HepG2 (cell line): ENCODE data around the gene SCN7A. TPM values are rescaled to one million over a fixed set of nuclear protein-coding genes. Genes with fewer than 3 reads are reported as not detected.

Experiments used
- ATAC-seq: fragments of 200-7000 bp; cut with Tn5 transposase; 3 replicates; pipeline ENCODE4 v1.9.1; 2020; ENCODE audit warnings: mild to moderate bottlenecking, moderate library complexity
- BruUV-seq: library from RNA; stranded (reverse); fragments of 400-500 nt; replicated peaks from 2 replicates; lab custom pipeline; 2021; lab: Mats Ljungman, UMichigan
- CTCF ChIA-PET: fragments of 300-600 bp; formaldehyde crosslinking; extraction: SDS; loops from one replicate; lab custom pipeline; 2021; ENCODE audit warnings: low total read pairs, inconsistent platforms, low intra/inter-chr PET ratio; lab: Yijun Ruan, JAX
- POLR2A ChIA-PET: fragments of 350-600 bp; sonication (Branson Sonifier 250); formaldehyde crosslinking; loops from one replicate; lab custom pipeline; 2020; ENCODE audit warnings: antibody characterized with exemption, inconsistent platforms; lab: Yijun Ruan, JAX
- DNase-seq: peaks from one replicate; pipeline ENCODE4 v3.0.0-alpha.2; 2015; ENCODE audit warnings: low spot score
- FAIRE-seq: peaks from 3 replicates; lab custom pipeline; 2011; peaks lifted over from hg19 to GRCh38; lab: Jason Lieb, UNC
- H2AFZ ChIP-seq: one replicate; pipeline ENCODE4 v1.6.1; 2011; ENCODE audit warnings: low read length, inconsistent platforms
- H3K27ac ChIP-seq: fragments of 300-600 bp; 3 replicates; pipeline ENCODE4 v1.8.0; 2011; ENCODE audit warnings: mixed run types, mild to moderate bottlenecking, mixed read lengths, low read length, inconsistent platforms; ENCODE audit not compliant: insufficient read depth; ENCODE audit errors: extremely low read length
- H3K27me3 ChIP-seq, 2 experiments: fragments of 200-600 bp in 1 of 2; 2 replicates in 1 of 2; 3 replicates in 1 of 2; pipeline versions ENCODE4 v1.6.0 to v1.8.0; 2011; ENCODE audit warnings: low read length in 2 of 2, mild to moderate bottlenecking in 2 of 2, moderate library complexity in 2 of 2, inconsistent platforms in 1 of 2; ENCODE audit not compliant: insufficient read depth in 2 of 2, control insufficient read depth in 1 of 2
- H3K36me3 ChIP-seq, 2 experiments: fragments of 200-600 bp in 1 of 2; replicated peaks in 1 of 2; 2 replicates in 1 of 2; 3 replicates in 1 of 2; pipeline versions ENCODE4 v1.5.1 to v1.8.0; 2011; ENCODE audit warnings: low read length in 2 of 2, inconsistent platforms in 1 of 2; ENCODE audit not compliant: insufficient read depth in 2 of 2, control insufficient read depth in 1 of 2
- H3K4me1 ChIP-seq: 2 replicates; pipeline ENCODE4 v1.5.1; 2012; ENCODE audit warnings: low read length, inconsistent platforms; ENCODE audit not compliant: insufficient read depth
- H3K4me2 ChIP-seq: 2 replicates; pipeline ENCODE4 v1.6.0; 2011; ENCODE audit warnings: low read depth, low read length, inconsistent platforms
- H3K4me3 ChIP-seq, 3 experiments: fragments of 200-600 bp in 1 of 3; sonication (generic), shearing (Covaris generic) in 1 of 3; replicated peaks in 1 of 3; 2 replicates each; pipeline ENCODE4 v1.5.1; 2011 to 2016; ENCODE audit warnings: low read length in 3 of 3, inconsistent platforms in 2 of 3, low read depth in 2 of 3, mild to moderate bottlenecking in 2 of 3, control low read depth in 1 of 3, mixed read lengths in 1 of 3; ENCODE audit not compliant: insufficient read depth in 1 of 3
- H3K79me2 ChIP-seq: one replicate; pipeline ENCODE4 v1.6.1; 2011; ENCODE audit warnings: low read length, inconsistent platforms; ENCODE audit not compliant: insufficient read depth
- H3K9ac ChIP-seq: 2 replicates; pipeline ENCODE4 v1.6.0; 2011; ENCODE audit warnings: mild to moderate bottlenecking, low read depth, low read length, inconsistent platforms; ENCODE audit not compliant: insufficient read depth
- H3K9me3 ChIP-seq: 2 replicates; pipeline ENCODE4 v1.5.1; 2012; ENCODE audit warnings: mild to moderate bottlenecking, low read length
- H4K20me1 ChIP-seq: 2 replicates; pipeline ENCODE4 v1.6.0; 2011; ENCODE audit warnings: inconsistent platforms, mild to moderate bottlenecking, low read length, moderate library complexity; ENCODE audit not compliant: insufficient read depth
- ETS1 ChIP-seq: sonication (generic); formaldehyde crosslinking; IDR thresholded peaks from 2 replicates; pipeline ENCODE4 v1.4.0; 2020; ENCODE audit warnings: missing genetic modification reagents
- HOXA5 ChIP-seq: sonication (generic); formaldehyde crosslinking; IDR thresholded peaks from 2 replicates; pipeline ENCODE4 v1.4.0; 2020; ENCODE audit warnings: missing genetic modification reagents
- IKZF4 ChIP-seq: sonication (generic); formaldehyde crosslinking; IDR thresholded peaks from 2 replicates; pipeline ENCODE4 v1.5.1; 2020; ENCODE audit warnings: borderline replicate concordance, mild to moderate bottlenecking, low read depth, missing genetic modification reagents; ENCODE audit errors: not compliant biosample characterization
- KDM5B ChIP-seq: sonication (generic); formaldehyde crosslinking; IDR thresholded peaks from 2 replicates; pipeline ENCODE4 v1.4.0; 2020; ENCODE audit warnings: missing genetic modification reagents, mild to moderate bottlenecking, borderline replicate concordance
- PRDM10 ChIP-seq: sonication (generic); formaldehyde crosslinking; IDR thresholded peaks from 2 replicates; pipeline ENCODE4 v1.4.0; 2020; ENCODE audit warnings: low read depth, missing genetic modification reagents
- RFX5 ChIP-seq: IDR thresholded peaks from 2 replicates; pipeline ENCODE4 v1.6.1; 2011; ENCODE audit warnings: low read depth, low read length, improper control_type of control experiment
- TAF1 ChIP-seq: sonication (generic); formaldehyde crosslinking; IDR thresholded peaks from 2 replicates; pipeline ENCODE4 v1.4.0; 2020; ENCODE audit warnings: missing genetic modification reagents
- ZFYVE20 ChIP-seq: sonication (generic); formaldehyde crosslinking; IDR thresholded peaks from 2 replicates; pipeline ENCODE4 v1.8.0; 2023; ENCODE audit warnings: low read depth, mild to moderate bottlenecking, moderate library complexity, missing genetic modification reagents, borderline replicate concordance
- ZNF350 ChIP-seq: sonication (generic); formaldehyde crosslinking; IDR thresholded peaks from 2 replicates; pipeline ENCODE4 v1.4.0; 2020; ENCODE audit warnings: mild to moderate bottlenecking, low read depth, missing genetic modification reagents, borderline replicate concordance
- ZNF577 ChIP-seq: sonication (generic); formaldehyde crosslinking; IDR thresholded peaks from 2 replicates; pipeline ENCODE4 v1.4.0; 2020; ENCODE audit warnings: mild to moderate bottlenecking, low read depth, missing genetic modification reagents, borderline replicate concordance
- ZNF607 ChIP-seq: sonication (generic); formaldehyde crosslinking; IDR thresholded peaks from 2 replicates; pipeline ENCODE4 v1.5.1; 2020; ENCODE audit warnings: missing genetic modification reagents, mild to moderate bottlenecking, borderline replicate concordance
- ZNF773 ChIP-seq: sonication (generic); formaldehyde crosslinking; IDR thresholded peaks from 2 replicates; pipeline ENCODE4 v1.4.0; 2020; ENCODE audit warnings: missing genetic modification reagents, borderline replicate concordance
- ZNF777 ChIP-seq: sonication (generic); formaldehyde crosslinking; IDR thresholded peaks from 2 replicates; pipeline ENCODE4 v1.4.0; 2020; ENCODE audit warnings: missing genetic modification reagents
- WGBS: methylation state at CpG from one replicate; pipeline ENCODE4 v1.1.6; 2017; ENCODE audit warnings: low lambda C conversion rate; 5-methylcytosine and 5-hydroxymethylcytosine counted together
- in situ Hi-C: cut with HindIII; loops from 2 replicates; pipeline ENCODE4 v1.10.0; 2017; ENCODE audit warnings: low pct_unique_long_range_greater_than_20kb; ENCODE audit not compliant: extremely low pct_ligation_motif_present
- intact Hi-C: fragments of 100-400 bp; cut with micrococcal nuclease; formaldehyde crosslinking; loops from one replicate; pipeline ENCODE4 v1.10.0; 2022; ENCODE audit not compliant: unreplicated experiment
- polyA plus RNA-seq, 8 experiments: library from polyadenylated mRNA; depleted of rRNA in 3 of 8; stranded (reverse) in 7 of 8; unstranded in 1 of 8; fragments of >200 nt; fragmentation: Illumina TruSeq in 4 of 8; extraction: Trizol in 4 of 8; gene quantifications; 2 replicates each; pipeline versions ENCODE4 v1.2.1 to v1.2.3, GENCODE V29; 2011 to 2016; ENCODE audit warnings: low read depth in 4 of 8, missing spikeins in 1 of 8, mixed read lengths in 1 of 8; ENCODE audit not compliant: insufficient read depth in 1 of 8
- total RNA-seq, 5 experiments: library from RNA; depleted of rRNA; stranded (reverse); fragments of >200 nt; fragmentation: Illumina TruSeq; extraction: Trizol; gene quantifications; 2 replicates each; pipeline ENCODE4 v1.2.3, GENCODE V29; 2016; ENCODE audit warnings: low read depth in 1 of 5
- TF ChIP-seq, protein P1 (sequence below): sonication (generic); formaldehyde crosslinking; IDR thresholded peaks from 2 replicates; pipeline ENCODE4 v1.4.0; 2020; ENCODE audit warnings: missing genetic modification reagents

The SCN7A gene
- total and polyA plus RNA-seq, 2 of the 13 experiments (the other 11 are each of a cell fraction or from before 2014, with no cell fraction given), result 0.01 TPM; not detected in 1

DNA sequence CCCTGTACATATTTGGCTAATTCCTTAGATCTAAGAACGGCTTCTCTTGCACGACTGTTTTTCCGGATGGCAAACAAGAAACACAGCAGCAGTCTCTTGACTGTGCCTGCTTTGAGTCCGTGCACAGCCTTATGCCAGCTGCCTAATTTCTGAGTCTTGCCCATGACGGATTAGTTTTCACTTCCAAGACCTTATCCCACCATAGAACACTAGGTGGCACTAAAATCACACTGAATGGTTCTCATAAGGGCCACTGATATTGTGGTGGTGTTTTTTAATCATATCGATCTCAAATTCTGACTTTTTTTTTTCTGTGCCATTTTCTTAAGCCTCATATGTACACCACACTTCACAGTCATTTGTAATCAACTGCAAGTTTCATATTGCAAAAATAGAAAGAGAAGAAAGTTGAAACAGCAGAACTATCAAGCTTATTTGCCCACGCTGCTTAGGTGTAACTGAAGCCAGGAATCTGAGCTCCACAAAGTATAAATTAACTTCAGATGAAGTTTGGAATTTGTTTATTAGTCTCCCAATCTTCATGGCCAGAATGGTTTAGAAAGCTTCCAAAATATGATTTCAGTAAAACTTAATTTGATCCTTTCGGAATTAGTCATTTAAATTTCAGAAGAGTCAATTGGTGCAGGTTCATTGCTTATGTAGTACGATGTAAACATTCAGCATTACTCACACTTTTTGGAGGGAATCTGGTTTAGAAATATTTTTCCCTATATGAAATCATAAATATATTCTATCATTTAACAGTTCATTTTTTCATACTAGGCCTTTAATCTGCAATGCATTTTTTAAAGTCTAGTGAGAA lies 45.5 kb upstream of the SCN7A start (continued):
- no peak for TF ChIP-seq ETS1
- TF ChIP-seq PRDM10, result no peak
- no peak for TF ChIP-seq TAF1
- TF ChIP-seq ZNF607 (CRISPR knock-in tag), result no peak
- TF ChIP-seq ZNF577 (CRISPR knock-in tag), result no peak

DNA sequence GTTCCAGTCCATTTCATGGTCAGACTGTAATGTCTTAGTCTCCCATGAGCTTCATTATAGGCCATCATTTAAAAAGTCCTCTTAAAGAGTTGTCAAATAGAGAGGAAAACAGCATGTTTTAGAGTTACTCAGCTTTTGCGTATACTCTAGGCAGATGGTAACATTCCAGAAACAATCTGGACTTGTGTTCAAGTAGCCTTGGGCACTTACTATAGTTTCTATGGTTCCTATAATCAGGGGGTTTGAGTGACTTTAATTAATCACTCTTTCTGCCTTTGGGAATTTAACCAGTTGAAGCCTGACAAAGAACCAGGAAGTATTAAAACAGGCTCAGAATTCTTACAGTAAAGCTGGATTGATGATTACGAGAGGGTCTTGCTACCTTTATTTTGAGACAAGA lies 42.1 kb upstream of the SCN7A start:
- H4K20me1 ChIP-seq, result no peaks in the 10 kb centered on the region
- no peak overlapping the region for H3K4me2 ChIP-seq
- no TSS peak for BruUV-seq
- no peak overlapping the region for H3K9ac ChIP-seq
- in situ Hi-C loops, result loop anchor here (5.0 to 10.0 kb wide), 3 partner anchors 369 to 1581 kb away; no protein-coding TSS in a partner anchor
- H2AFZ ChIP-seq, result no peak overlapping the region
- WGBS, result 49% methylated on average over 2 of the region's 2 CpGs
- no peak overlapping the region for H3K27ac ChIP-seq
- ChIA-PET POLR2A (no interaction called here), CTCF (no interaction called here)
- no peak for ATAC-seq
- H3K4me3 ChIP-seq, result no peak overlapping the region
- H3K36me3 ChIP-seq, result no peaks in the 10 kb centered on the region
- no peaks in the 10 kb centered on the region for H3K27me3 ChIP-seq
- no peak for FAIRE-seq
- no peaks in the 10 kb centered on the region for H3K9me3 ChIP-seq
- intact Hi-C loops, result no loop called here
- no peaks in the 10 kb centered on the region for H3K4me1 ChIP-seq
- DNase-seq, result no peak
- no peaks in the 10 kb centered on the region for H3K79me2 ChIP-seq
- TF ChIP-seq IKZF4 (CRISPR knock-in tag) (no peak), KDM5B (CRISPR knock-in tag) (no peak), ZNF773 (no peak), ZNF777 (CRISPR knock-in tag) (no peak), RFX5 (no peak), ZNF350 (no peak), ZFYVE20 (CRISPR knock-in tag) (no peak), HOXA5 (CRISPR knock-in tag) (no peak)
- TF ChIP-seq, protein P1, sequence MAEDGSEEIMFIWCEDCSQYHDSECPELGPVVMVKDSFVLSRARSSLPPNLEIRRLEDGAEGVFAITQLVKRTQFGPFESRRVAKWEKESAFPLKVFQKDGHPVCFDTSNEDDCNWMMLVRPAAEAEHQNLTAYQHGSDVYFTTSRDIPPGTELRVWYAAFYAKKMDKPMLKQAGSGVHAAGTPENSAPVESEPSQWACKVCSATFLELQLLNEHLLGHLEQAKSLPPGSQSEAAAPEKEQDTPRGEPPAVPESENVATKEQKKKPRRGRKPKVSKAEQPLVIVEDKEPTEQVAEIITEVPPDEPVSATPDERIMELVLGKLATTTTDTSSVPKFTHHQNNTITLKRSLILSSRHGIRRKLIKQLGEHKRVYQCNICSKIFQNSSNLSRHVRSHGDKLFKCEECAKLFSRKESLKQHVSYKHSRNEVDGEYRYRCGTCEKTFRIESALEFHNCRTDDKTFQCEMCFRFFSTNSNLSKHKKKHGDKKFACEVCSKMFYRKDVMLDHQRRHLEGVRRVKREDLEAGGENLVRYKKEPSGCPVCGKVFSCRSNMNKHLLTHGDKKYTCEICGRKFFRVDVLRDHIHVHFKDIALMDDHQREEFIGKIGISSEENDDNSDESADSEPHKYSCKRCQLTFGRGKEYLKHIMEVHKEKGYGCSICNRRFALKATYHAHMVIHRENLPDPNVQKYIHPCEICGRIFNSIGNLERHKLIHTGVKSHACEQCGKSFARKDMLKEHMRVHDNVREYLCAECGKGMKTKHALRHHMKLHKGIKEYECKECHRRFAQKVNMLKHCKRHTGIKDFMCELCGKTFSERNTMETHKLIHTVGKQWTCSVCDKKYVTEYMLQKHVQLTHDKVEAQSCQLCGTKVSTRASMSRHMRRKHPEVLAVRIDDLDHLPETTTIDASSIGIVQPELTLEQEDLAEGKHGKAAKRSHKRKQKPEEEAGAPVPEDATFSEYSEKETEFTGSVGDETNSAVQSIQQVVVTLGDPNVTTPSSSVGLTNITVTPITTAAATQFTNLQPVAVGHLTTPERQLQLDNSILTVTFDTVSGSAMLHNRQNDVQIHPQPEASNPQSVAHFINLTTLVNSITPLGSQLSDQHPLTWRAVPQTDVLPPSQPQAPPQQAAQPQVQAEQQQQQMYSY (CRISPR knock-in tag), result no peak
